SH-SY5Y (cell line): ENCODE results near the gene DDIT3.

ENCODE experiments used
- GATA2 ChIP-seq: IDR thresholded peaks from 2 replicates; pipeline ENCODE4 v1.6.1; 2011; ENCODE audit warnings: mild to moderate bottlenecking, low read depth, low read length
- GATA3 ChIP-seq: IDR thresholded peaks from 2 replicates; pipeline ENCODE4 v1.6.1; 2011; ENCODE audit warnings: low read depth, mild to moderate bottlenecking, low read length, moderate library complexity

DNA sequence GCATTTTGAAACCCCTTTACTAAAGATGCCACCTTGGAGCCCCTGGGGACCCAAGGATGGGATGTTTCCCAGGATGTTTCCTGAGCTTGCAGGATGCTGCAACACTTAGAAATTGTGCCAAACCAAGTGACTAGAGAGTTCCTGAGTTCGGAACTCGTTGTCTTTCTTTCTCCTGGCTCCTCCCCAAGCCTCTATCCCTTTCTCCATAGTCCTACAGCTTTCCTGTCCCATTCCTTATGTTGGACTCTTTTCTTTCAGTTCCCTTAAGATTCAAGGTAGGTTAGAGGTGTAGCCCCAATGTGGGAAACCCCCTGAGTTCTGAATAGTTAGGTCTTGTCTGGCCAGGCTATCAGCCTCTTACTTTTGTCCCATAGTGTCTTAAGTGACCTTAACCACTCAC, 28.2 kb upstream of the DDIT3 start:
- TF ChIP-seq GATA2 (no peak), GATA3 (no peak)
